ENCODE data around the gene NUTF2.

NUTF2 gene

DNA sequence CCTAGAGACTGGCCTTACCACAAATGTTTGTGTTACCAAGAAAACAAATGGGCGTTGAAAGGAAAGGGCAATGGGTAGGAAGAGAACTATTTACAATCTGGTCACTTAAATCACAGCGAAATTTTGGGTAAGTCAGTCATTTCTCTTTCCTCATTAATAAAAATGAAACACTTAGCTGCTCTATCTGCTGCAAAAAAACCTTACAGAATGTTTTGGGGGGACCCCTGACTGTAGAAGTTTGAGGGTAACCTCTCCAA is 742 bp upstream of the NUTF2 start:
- Histone ChIP-seq H3K27me3 (replicated peaks; ENCODE audit: control insufficient read depth, insufficient read depth, low read length) (no peaks in the 10 kb centered on the region), H3K4me3 (replicated peaks; ENCODE audit: low read depth, low read length) (peak overlapping the region; percentile 96), H3K36me3 (ENCODE audit: control insufficient read depth, insufficient read depth, low read length) (no peaks in the 10 kb centered on the region)
- TF ChIP-seq, protein P1, sequence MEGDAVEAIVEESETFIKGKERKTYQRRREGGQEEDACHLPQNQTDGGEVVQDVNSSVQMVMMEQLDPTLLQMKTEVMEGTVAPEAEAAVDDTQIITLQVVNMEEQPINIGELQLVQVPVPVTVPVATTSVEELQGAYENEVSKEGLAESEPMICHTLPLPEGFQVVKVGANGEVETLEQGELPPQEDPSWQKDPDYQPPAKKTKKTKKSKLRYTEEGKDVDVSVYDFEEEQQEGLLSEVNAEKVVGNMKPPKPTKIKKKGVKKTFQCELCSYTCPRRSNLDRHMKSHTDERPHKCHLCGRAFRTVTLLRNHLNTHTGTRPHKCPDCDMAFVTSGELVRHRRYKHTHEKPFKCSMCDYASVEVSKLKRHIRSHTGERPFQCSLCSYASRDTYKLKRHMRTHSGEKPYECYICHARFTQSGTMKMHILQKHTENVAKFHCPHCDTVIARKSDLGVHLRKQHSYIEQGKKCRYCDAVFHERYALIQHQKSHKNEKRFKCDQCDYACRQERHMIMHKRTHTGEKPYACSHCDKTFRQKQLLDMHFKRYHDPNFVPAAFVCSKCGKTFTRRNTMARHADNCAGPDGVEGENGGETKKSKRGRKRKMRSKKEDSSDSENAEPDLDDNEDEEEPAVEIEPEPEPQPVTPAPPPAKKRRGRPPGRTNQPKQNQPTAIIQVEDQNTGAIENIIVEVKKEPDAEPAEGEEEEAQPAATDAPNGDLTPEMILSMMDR (IDR thresholded peaks at IDR 0.05; ENCODE audit: insufficient read depth, low read length, poor library complexity, severe bottlenecking) = no peak
- no peak for DNase-seq (ENCODE audit: extremely low read depth, insufficient read length)

DNA sequence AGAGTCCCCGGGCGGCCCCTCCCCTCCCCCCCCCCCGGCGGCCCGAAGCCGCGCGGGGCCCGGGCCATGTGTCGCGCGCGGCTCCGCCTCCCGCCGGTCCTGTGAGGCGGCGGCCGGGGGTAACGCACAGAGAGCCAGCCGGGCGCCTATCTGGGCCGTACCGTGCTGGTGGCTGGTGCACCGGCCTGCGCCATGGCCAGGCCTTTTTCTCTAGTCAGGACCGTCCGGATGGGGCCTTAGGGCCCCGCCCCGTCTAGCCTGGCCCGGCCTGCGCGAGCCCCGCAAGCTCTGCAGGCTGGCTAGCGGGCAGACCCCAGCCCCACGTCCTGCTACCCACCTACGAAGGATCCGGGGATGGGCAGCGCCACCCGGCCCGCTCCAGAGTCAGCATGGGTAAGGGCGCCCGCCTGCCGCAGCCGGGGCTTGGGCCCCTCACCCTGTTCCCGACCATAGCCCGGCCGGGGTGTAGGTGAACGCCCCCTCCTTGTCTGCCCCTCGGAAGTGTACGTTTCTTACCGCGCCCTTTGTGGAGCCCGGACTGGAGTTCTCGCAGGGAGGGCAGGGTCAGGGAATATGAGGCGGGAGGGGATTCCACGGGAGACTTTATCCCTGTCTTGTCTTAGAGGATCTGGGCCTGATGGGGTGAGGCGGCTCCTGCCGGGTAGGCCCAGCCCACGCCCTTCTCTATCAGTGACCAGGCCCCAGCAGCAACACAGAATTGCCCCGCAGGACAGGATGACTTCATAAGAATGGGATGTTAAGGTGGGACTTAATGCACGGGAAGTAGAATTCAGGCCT is 530 bp downstream of the NUTF2 start, which contains the start of gene CENPT:
TSS of gene CENPT (minus strand) at position 630 of the 798 bp plus-strand sequence. CDS start 13,834 bp downstream, outside the sequence.
- TF ChIP-seq, protein P1 (IDR thresholded peaks at IDR 0.05; ENCODE audit: insufficient read depth, low read length, poor library complexity, severe bottlenecking) = no peak
- no peaks in the 10 kb centered on the region for H3K36me3 ChIP-seq (ENCODE audit: control insufficient read depth, insufficient read depth, low read length)
- DNase-seq (ENCODE audit: extremely low read depth, insufficient read length) = no peak
- no peaks in the 10 kb centered on the region for H3K27me3 ChIP-seq (replicated peaks; ENCODE audit: control insufficient read depth, insufficient read depth, low read length)
- H3K4me3 ChIP-seq (replicated peaks; ENCODE audit: low read depth, low read length) = peak within 1 kb of the TSS; percentile 96

DNA sequence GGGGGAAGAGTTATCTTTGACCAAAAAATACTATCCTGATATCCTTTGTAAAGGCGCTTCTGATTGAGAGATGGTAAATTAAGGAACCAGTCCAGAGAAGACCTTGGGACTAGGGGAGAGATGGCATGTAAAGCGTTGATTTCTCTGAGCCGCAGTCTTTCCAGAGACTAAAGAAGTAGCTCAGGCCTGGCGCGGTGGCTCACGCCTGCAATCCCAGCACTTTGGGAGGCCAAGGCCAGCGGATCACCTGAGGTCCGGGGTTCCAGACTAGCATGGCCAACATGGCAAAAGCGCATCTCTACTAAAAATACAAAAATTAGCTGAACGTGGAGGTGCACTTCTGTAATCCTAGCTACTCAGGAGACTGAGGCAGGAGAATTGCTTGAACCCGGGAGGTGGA is 1.4 kb downstream of the NUTF2 start:
- H3K36me3 ChIP-seq (ENCODE audit: control insufficient read depth, insufficient read depth, low read length) = no peaks in the 10 kb centered on the region
- DNase-seq (ENCODE audit: extremely low read depth, insufficient read length) = no peak
- peak overlapping the region; percentile 96 for H3K4me3 ChIP-seq (replicated peaks; ENCODE audit: low read depth, low read length)

DNA sequence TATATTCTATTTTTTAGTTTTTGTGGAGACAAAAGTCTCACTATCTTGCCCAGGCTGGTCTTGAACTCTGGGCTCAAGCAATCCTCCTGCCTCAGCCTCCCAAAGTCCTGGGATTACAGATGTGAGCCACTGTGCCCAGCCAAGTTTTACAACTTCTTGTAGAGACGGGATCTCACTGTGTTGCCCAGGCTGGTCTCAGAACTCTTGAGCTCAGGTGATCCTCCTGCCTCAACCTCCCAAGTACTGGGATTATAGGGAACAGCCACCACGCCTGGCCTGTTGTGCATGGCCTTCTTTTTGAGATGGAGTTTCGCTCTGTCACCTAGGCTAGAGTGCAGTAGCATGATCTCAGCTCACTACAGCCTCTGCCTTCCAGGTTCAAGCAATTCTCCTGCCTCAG is 6.9 kb downstream of the NUTF2 start:
- Histone ChIP-seq H3K27me3 (replicated peaks; ENCODE audit: control insufficient read depth, insufficient read depth, low read length) (no peaks in the 10 kb centered on the region), H3K36me3 (ENCODE audit: control insufficient read depth, insufficient read depth, low read length) (no peaks in the 10 kb centered on the region; the same call in 1 of the 2 replicates), H3K4me3 (replicated peaks; ENCODE audit: low read depth, low read length) (no peak overlapping the region)
- TF ChIP-seq, protein P1 (IDR thresholded peaks at IDR 0.05; ENCODE audit: insufficient read depth, low read length, poor library complexity, severe bottlenecking) = no peak
- no peak for DNase-seq (ENCODE audit: extremely low read depth, insufficient read length)

More for the DNA sequence above, 1.4 kb downstream of the NUTF2 start:
- TF ChIP-seq, protein P1 (IDR thresholded peaks at IDR 0.05; ENCODE audit: insufficient read depth, low read length, poor library complexity, severe bottlenecking) = no peak
- no peaks in the 10 kb centered on the region for H3K27me3 ChIP-seq (replicated peaks; ENCODE audit: control insufficient read depth, insufficient read depth, low read length)

DNA sequence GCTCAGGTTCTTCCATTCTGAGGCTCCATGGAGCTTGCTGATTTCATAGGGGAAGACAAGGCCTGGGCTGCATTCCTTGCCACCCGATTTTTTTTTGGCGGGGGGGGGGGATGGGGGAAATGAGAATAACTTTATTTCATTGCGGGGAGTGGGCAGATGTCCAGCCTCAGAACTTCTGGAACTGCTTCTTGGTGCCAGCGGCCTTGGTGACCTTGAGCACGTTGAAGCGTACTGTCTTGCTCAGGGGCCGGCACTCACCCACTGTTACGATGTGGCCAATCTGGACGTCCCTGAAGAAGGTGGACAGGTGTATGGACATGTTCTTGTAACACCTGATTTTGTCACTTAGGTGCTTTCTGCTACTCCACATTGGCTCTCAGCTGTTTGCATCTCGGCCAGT is 9.1 kb downstream of the NUTF2 start:
- TF ChIP-seq, protein P1 (IDR thresholded peaks at IDR 0.05; ENCODE audit: insufficient read depth, low read length, poor library complexity, severe bottlenecking) = no peak
- Histone ChIP-seq H3K27me3 (replicated peaks; ENCODE audit: control insufficient read depth, insufficient read depth, low read length) (no peaks in the 10 kb centered on the region), H3K36me3 (ENCODE audit: control insufficient read depth, insufficient read depth, low read length) (peaks cover 2% of the 10 kb centered on the region; the same call in 1 of the 2 replicates), H3K4me3 (replicated peaks; ENCODE audit: low read depth, low read length) (no peak overlapping the region)
- DNase-seq (ENCODE audit: extremely low read depth, insufficient read length) = no peak
